Lower leg skin (tissue), 3 donors: ENCODE results near the gene SDHAF3.

Experiments
- POLR2A ChIP-seq, 2 donors: fragments of 450-650 bp; IDR thresholded peaks; one replicate each; pipeline ENCODE4 v1.6.1; 2016 to 2017; ENCODE audit warnings: antibody characterized with exemption in 2 of 2, mild to moderate bottlenecking in 1 of 2, moderate library complexity in 1 of 2
- TF ChIP-seq, protein P1 (sequence below), 3 donors: fragments of 450-650 bp; IDR thresholded peaks; one replicate each; pipeline ENCODE4 v1.5.1; 2016; ENCODE audit warnings: antibody characterized with exemption in 3 of 3, mild to moderate bottlenecking in 3 of 3, moderate library complexity in 2 of 3

DNA sequence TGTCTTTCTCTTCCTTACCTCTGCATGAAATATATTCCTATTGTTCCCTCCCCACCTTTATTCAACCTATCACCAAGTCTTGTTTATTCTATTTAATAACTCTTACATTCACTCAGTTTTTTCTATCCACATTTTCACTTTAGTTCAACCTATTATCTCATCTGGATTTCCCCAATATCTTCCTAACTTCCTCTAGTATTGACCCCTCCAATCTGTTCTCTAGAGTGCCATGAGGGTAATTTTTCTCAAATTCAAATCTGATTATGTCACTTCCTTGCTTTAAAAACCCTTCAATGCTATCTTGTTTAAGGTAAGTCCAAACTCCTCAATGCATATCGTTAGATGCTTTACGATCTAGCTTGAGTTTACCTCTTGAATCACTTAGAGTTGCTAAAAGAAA lies 86.5 kb downstream of the SDHAF3 start:
- no peak for TF ChIP-seq POLR2A (IDR thresholded peaks at IDR 0.05)
- TF ChIP-seq, protein P1, sequence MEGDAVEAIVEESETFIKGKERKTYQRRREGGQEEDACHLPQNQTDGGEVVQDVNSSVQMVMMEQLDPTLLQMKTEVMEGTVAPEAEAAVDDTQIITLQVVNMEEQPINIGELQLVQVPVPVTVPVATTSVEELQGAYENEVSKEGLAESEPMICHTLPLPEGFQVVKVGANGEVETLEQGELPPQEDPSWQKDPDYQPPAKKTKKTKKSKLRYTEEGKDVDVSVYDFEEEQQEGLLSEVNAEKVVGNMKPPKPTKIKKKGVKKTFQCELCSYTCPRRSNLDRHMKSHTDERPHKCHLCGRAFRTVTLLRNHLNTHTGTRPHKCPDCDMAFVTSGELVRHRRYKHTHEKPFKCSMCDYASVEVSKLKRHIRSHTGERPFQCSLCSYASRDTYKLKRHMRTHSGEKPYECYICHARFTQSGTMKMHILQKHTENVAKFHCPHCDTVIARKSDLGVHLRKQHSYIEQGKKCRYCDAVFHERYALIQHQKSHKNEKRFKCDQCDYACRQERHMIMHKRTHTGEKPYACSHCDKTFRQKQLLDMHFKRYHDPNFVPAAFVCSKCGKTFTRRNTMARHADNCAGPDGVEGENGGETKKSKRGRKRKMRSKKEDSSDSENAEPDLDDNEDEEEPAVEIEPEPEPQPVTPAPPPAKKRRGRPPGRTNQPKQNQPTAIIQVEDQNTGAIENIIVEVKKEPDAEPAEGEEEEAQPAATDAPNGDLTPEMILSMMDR (IDR thresholded peaks at IDR 0.05), result no peak
